DND-41 (cell line): Measurements from ENCODE around the gene CD55.

Experiments used
- EZH2 ChIP-seq: IDR thresholded peaks from 3 replicates; pipeline ENCODE4 v1.6.1; 2012; ENCODE audit warnings: borderline replicate concordance, low read depth, mild to moderate bottlenecking, moderate library complexity, low read length, inconsistent platforms; ENCODE audit not compliant: severe bottlenecking
- TF ChIP-seq, protein P1 (sequence below): IDR thresholded peaks from 2 replicates; pipeline ENCODE4 v1.5.1; 2012; ENCODE audit warnings: borderline replicate concordance, low read length, moderate library complexity, mild to moderate bottlenecking; ENCODE audit not compliant: poor library complexity, severe bottlenecking; ENCODE audit errors: extremely low read depth

DNA sequence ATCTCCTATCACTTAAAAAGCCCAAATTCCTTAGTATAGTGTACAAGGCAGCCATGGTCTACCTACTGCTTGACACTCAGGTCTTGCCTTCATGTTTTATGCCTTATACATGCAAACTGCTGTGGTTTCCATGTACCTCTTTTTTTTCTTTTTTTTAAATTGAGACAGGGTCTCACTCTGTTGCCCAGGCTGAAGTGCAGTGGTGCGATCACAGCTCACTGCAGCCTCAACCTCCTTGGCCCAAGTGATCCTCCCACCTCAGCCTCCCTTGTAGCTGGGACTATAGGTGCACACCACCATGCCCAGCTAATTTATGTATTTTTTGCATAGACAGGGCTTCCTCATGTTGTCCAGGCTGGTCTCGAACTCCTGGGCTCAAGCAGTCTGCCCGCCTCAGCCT is 8.0 kb downstream of the CD55 start:
- TF ChIP-seq, protein P1, sequence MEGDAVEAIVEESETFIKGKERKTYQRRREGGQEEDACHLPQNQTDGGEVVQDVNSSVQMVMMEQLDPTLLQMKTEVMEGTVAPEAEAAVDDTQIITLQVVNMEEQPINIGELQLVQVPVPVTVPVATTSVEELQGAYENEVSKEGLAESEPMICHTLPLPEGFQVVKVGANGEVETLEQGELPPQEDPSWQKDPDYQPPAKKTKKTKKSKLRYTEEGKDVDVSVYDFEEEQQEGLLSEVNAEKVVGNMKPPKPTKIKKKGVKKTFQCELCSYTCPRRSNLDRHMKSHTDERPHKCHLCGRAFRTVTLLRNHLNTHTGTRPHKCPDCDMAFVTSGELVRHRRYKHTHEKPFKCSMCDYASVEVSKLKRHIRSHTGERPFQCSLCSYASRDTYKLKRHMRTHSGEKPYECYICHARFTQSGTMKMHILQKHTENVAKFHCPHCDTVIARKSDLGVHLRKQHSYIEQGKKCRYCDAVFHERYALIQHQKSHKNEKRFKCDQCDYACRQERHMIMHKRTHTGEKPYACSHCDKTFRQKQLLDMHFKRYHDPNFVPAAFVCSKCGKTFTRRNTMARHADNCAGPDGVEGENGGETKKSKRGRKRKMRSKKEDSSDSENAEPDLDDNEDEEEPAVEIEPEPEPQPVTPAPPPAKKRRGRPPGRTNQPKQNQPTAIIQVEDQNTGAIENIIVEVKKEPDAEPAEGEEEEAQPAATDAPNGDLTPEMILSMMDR, result no peak
- no peak for TF ChIP-seq EZH2
